IMR-90 (cell line): ENCODE results near the gene POU4F1. TPM values are rescaled to one million over a fixed set of nuclear protein-coding genes. Genes with fewer than 3 reads are reported as not detected.

Experiments
- ATAC-seq: fragments of 200-7000 bp; cut with Tn5 transposase; 2 replicates; pipeline ENCODE4 v1.9.1; 2020; ENCODE audit warnings: low read depth, mild to moderate bottlenecking, moderate library complexity
- BruUV-seq: library from RNA; stranded (reverse); fragments of 400-500 nt; replicated peaks from 2 replicates; lab custom pipeline; 2021; lab: Mats Ljungman, UMichigan
- CTCF ChIA-PET: fragments of 300-600 bp; formaldehyde crosslinking; extraction: SDS; loops from one replicate; lab custom pipeline; 2021; ENCODE audit warnings: antibody characterized with exemption; lab: Yijun Ruan, JAX
- POLR2A ChIA-PET: fragments of 300-600 bp; sonication (Branson Sonifier 250); formaldehyde crosslinking; loops from one replicate; lab custom pipeline; 2022; ENCODE audit warnings: antibody characterized with exemption; ENCODE audit not compliant: unreplicated experiment; lab: Charles Lee
- DNase-seq: peaks from one replicate; pipeline ENCODE4 v3.0.0; 2013
- H2AFZ ChIP-seq: replicated peaks from 2 replicates; pipeline ENCODE3; 2013; ENCODE audit warnings: low read length, mild to moderate bottlenecking; ENCODE audit not compliant: poor library complexity
- H2AK5ac ChIP-seq: 2 replicates; pipeline ENCODE4 v1.6.1; 2013; ENCODE audit warnings: low read depth, low read length, inconsistent platforms
- H2AK9ac ChIP-seq: replicated peaks from 2 replicates; pipeline ENCODE3; 2013; ENCODE audit warnings: mild to moderate bottlenecking, low read depth, low read length, moderate library complexity; ENCODE audit not compliant: poor library complexity
- H2BK120ac ChIP-seq: 2 replicates; pipeline ENCODE4 v1.6.1; 2013; ENCODE audit warnings: low read depth, low read length, inconsistent platforms
- H2BK15ac ChIP-seq: 3 replicates; pipeline ENCODE4 v1.6.1; 2013; ENCODE audit warnings: low read depth, low read length, inconsistent platforms
- H2BK20ac ChIP-seq: 2 replicates; pipeline ENCODE4 v1.6.1; 2013; ENCODE audit warnings: low read depth, mild to moderate bottlenecking, inconsistent platforms, low read length, moderate library complexity
- H2BK5ac ChIP-seq: 2 replicates; pipeline ENCODE4 v1.6.1; 2013; ENCODE audit warnings: mild to moderate bottlenecking, low read depth, low read length, inconsistent platforms; ENCODE audit not compliant: poor library complexity, severe bottlenecking
- H3K14ac ChIP-seq: replicated peaks from 2 replicates; pipeline ENCODE4 v1.6.1; 2013; ENCODE audit warnings: low read depth, low read length, inconsistent platforms
- H3K18ac ChIP-seq: 2 replicates; pipeline ENCODE4 v1.6.1; 2013; ENCODE audit warnings: low read depth, low read length, control low read depth
- H3K23ac ChIP-seq: 2 replicates; pipeline ENCODE4 v1.6.1; 2013; ENCODE audit warnings: low read depth, low read length, inconsistent platforms
- H3K27ac ChIP-seq: 2 replicates; pipeline ENCODE4 v1.5.1; 2013; ENCODE audit warnings: mild to moderate bottlenecking, control low read depth, low read length; ENCODE audit not compliant: insufficient read depth
- H3K27me3 ChIP-seq: 2 replicates; pipeline ENCODE4 v1.6.1; 2013; ENCODE audit warnings: low read length; ENCODE audit not compliant: control insufficient read depth, insufficient read depth
- H3K36me3 ChIP-seq: 2 replicates; pipeline ENCODE4 v1.6.1; 2013; ENCODE audit warnings: low read length, mixed read lengths; ENCODE audit not compliant: control insufficient read depth, insufficient read depth
- H3K4ac ChIP-seq: 2 replicates; pipeline ENCODE4 v1.6.1; 2013; ENCODE audit warnings: low read depth, low read length, inconsistent platforms
- H3K4me1 ChIP-seq: 2 replicates; pipeline ENCODE4 v1.6.1; 2013; ENCODE audit warnings: low read length, mixed read lengths; ENCODE audit not compliant: control insufficient read depth, insufficient read depth
- H3K4me2 ChIP-seq: 2 replicates; pipeline ENCODE4 v1.6.1; 2013; ENCODE audit warnings: low read depth, mild to moderate bottlenecking, control low read depth, low read length, moderate library complexity
- H3K4me3 ChIP-seq: 2 replicates; pipeline ENCODE4 v1.5.1; 2013; ENCODE audit warnings: low read depth, mild to moderate bottlenecking, control low read depth, low read length, moderate library complexity; ENCODE audit not compliant: insufficient read depth
- H3K56ac ChIP-seq: 2 replicates; pipeline ENCODE4 v1.6.1; 2013; ENCODE audit warnings: low read length, inconsistent platforms; ENCODE audit not compliant: insufficient read depth; ENCODE audit errors: extremely low read depth
- H3K79me1 ChIP-seq, 2 experiments: 2 replicates each; pipeline ENCODE4 v1.6.1; 2013; ENCODE audit warnings: low read length in 2 of 2, inconsistent platforms in 1 of 2, low read depth in 1 of 2
- H3K9ac ChIP-seq: 2 replicates; pipeline ENCODE4 v1.6.1; 2013; ENCODE audit warnings: low read depth, low read length, control low read depth
- H3K9me1 ChIP-seq: 2 replicates; pipeline ENCODE4 v1.6.1; 2013; ENCODE audit warnings: low read length, inconsistent platforms; ENCODE audit not compliant: insufficient read depth
- H3K9me3 ChIP-seq: 2 replicates; pipeline ENCODE4 v1.6.1; 2013; ENCODE audit warnings: low read length; ENCODE audit not compliant: control insufficient read depth, insufficient read depth
- H4K20me1 ChIP-seq: 2 replicates; pipeline ENCODE4 v1.6.1; 2013; ENCODE audit warnings: low read length, inconsistent platforms; ENCODE audit not compliant: insufficient read depth
- H4K5ac ChIP-seq: 2 replicates; pipeline ENCODE4 v1.6.1; 2013; ENCODE audit warnings: mild to moderate bottlenecking, low read depth, low read length, control low read depth
- H4K8ac ChIP-seq, 2 experiments: 2 replicates each; pipeline ENCODE4 v1.6.1; 2013; ENCODE audit warnings: low read depth in 2 of 2, low read length in 2 of 2, control low read depth in 1 of 2, inconsistent platforms in 1 of 2
- H4K91ac ChIP-seq: 2 replicates; pipeline ENCODE4 v1.6.1; 2013; ENCODE audit warnings: low read depth, low read length, inconsistent platforms; ENCODE audit not compliant: insufficient read depth
- CHD1 ChIP-seq: IDR thresholded peaks from 2 replicates; pipeline ENCODE4 v1.6.1; 2012; ENCODE audit warnings: low read depth, low read length, improper control_type of control experiment
- CTCF ChIP-seq: conservative IDR thresholded peaks from 2 replicates; pipeline ENCODE4 v1.5.1; 2012; ENCODE audit warnings: mild to moderate bottlenecking, low read depth, low read length, improper control_type of control experiment
- MXI1 ChIP-seq: IDR thresholded peaks from 2 replicates; pipeline ENCODE4 v1.6.1; 2012; ENCODE audit warnings: low read depth, mild to moderate bottlenecking, low read length, moderate library complexity, borderline replicate concordance
- RAD21 ChIP-seq: IDR thresholded peaks from 2 replicates; pipeline ENCODE4 v1.6.1; 2012; ENCODE audit warnings: low read length, improper control_type of control experiment
- RFX5 ChIP-seq: IDR thresholded peaks from 2 replicates; pipeline ENCODE4 v1.8.0; 2012; ENCODE audit warnings: low read depth, mild to moderate bottlenecking, low read length, moderate library complexity
- SMC3 ChIP-seq: fragments of 150-350 bp; IDR thresholded peaks from 2 replicates; pipeline ENCODE4 v1.6.1; 2016; ENCODE audit warnings: low read depth, mild to moderate bottlenecking, antibody characterized with exemption, low read length, moderate library complexity
- WGBS, 2 experiments: methylation state at CpG; one replicate each; pipeline versions ENCODE4 v1.1.5 to v1.1.7; 2013; ENCODE audit warnings: missing lambda C conversion rate in 2 of 2; ENCODE audit not compliant: insufficient read length in 1 of 2; ENCODE audit errors: extremely low coverage in 2 of 2; 5-methylcytosine and 5-hydroxymethylcytosine counted together
- dilution Hi-C: fragments of 300-500 bp; cut with HindIII; formaldehyde crosslinking; loops from one replicate; pipeline ENCODE4 v1.14.3; 2018; ENCODE audit warnings: low sequenced_read_pairs; ENCODE audit not compliant: unreplicated experiment
- in situ Hi-C: fragments of 300-500 bp; cut with MboI; formaldehyde crosslinking; loops from 3 replicates; pipeline ENCODE4 v1.14.3; 2019; ENCODE audit warnings: low sequenced_read_pairs, inconsistent platforms, mixed read lengths
- intact Hi-C: fragments of 100-400 bp; cut with micrococcal nuclease; formaldehyde crosslinking; loops from 2 replicates; pipeline ENCODE4 v1.10.0; 2022
- polyA plus RNA-seq, 3 experiments: library from polyadenylated mRNA; depleted of rRNA; stranded (reverse); fragments of >200 nt; gene quantifications; 2 replicates each; pipeline ENCODE4 v1.2.3, GENCODE V29; 2012; ENCODE audit warnings: low replicate concordance in 1 of 3
- total RNA-seq: library from RNA; depleted of rRNA; stranded (reverse); fragments of >200 nt; gene quantifications from 2 replicates; pipeline ENCODE4 v1.2.3, GENCODE V29; 2012

POU4F1 gene
- total and polyA plus RNA-seq, 2 of the 4 experiments (the other 2 are of a cell fraction): 0.02 TPM; not detected in 1

- Histone ChIP-seq H2BK15ac (no peak overlapping the region), H4K20me1 (peaks cover 2% of the 10 kb centered on the region; the same call in 1 of the 2 replicates), H3K9ac (no peak overlapping the region), H4K8ac (no peak overlapping the region), H3K18ac (no peak overlapping the region), H3K23ac (no peak overlapping the region; the same call in 1 of the 2 replicates), H3K27me3 (peaks cover 87% of the 10 kb centered on the region), H2AK9ac (no peak overlapping the region), H2BK120ac (no peak overlapping the region), H3K9me1 (no peaks in the 10 kb centered on the region), H4K91ac (no peak overlapping the region), H3K4me2 (no peak overlapping the region), H3K14ac (no peak overlapping the region), H3K56ac (no peak overlapping the region), H3K79me1 (no peaks in the 10 kb centered on the region), H2BK20ac (no peak overlapping the region), H3K36me3 (no peaks in the 10 kb centered on the region), H4K5ac (no peak overlapping the region), H2AK5ac (no peak overlapping the region), H2AFZ (peak overlapping the region; percentile 57), H3K27ac (no peak overlapping the region), H3K4ac (no peak overlapping the region), H2BK5ac (no peak overlapping the region), H3K4me3 (no peak overlapping the region), H3K4me1 (no peaks in the 10 kb centered on the region; the same call in 1 of the 2 replicates), H3K9me3 (peaks cover 14% of the 10 kb centered on the region; the same call in 1 of the 2 replicates)
- in situ Hi-C loops (no loop called here), intact Hi-C loops (no loop called here), dilution Hi-C loops (no loop called here)
- ATAC-seq (no peak), DNase-seq (no peak)
- TF ChIP-seq MXI1: no peak
- TF ChIP-seq SMC3: no peak
- TF ChIP-seq CTCF: no peak
- no peak for TF ChIP-seq CHD1
- no peak for TF ChIP-seq RAD21
- TF ChIP-seq RFX5: no peak
- 4% methylated on average over 15 of the region's 112 CpGs; no CpG with 5 or more reads in 1 of the 2 experiments for WGBS, 2 experiments
- no TSS peak for BruUV-seq
- POLR2A ChIA-PET: no interaction called here
- CTCF ChIA-PET: no interaction called here
Measured at GRCh38 chr13:78601874-78602560, 1.3 kb downstream of the POU4F1 start.
